NCI-H1436 (cell line): ENCODE results near the gene KDM2A.
A peak's percentile ranks its signal among the peaks of the same experiment; 100 is the strongest.

Experiments used
- DNase-seq: peaks from one replicate; lab custom pipeline; 2025; lab: John Stamatoyannopoulos, UW

Gene KDM2A

DNA sequence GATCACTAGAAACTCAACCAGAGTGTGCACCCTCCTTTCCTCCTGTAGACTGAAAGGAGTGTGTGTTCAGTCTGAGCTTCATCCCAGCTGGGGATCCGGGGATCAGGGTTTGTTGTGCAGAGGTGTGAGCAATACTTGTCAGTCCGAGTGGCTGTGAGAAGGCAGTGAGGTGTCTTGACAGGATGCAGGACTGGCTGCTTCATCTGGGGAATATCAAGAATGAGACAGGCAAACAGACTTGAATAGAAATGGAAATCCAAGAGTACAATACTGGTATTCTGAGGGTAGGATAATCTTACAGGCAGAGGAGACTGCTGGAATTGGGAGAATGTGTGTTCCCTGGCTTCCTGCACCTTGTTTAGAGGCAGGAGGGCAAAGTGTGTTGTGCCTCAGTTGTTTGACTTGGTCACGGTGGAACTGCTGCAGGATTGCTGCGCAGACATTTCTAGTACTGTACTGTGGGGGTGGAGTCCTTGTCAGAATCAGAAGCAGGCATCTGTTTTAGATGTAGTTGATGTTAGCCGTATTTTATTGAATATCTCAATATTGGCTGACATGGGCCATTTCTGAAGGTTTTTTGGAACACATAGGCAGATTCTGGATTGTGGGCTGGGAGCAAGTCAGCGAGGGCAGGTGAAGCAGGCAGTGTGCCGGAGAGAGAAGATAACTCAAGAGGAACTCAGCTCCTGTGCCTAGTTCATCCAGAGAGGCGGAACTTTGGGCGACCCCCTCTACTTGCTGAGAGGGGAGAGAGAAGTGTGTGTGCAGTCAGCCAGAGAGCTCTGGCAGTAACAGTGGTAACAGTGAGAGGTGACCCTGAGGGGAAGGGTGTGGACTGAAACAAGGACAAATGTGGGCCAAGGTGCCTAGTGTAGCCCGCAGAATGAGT, 120.1 kb downstream of the KDM2A start:
- DNase-seq = no peak

DNA sequence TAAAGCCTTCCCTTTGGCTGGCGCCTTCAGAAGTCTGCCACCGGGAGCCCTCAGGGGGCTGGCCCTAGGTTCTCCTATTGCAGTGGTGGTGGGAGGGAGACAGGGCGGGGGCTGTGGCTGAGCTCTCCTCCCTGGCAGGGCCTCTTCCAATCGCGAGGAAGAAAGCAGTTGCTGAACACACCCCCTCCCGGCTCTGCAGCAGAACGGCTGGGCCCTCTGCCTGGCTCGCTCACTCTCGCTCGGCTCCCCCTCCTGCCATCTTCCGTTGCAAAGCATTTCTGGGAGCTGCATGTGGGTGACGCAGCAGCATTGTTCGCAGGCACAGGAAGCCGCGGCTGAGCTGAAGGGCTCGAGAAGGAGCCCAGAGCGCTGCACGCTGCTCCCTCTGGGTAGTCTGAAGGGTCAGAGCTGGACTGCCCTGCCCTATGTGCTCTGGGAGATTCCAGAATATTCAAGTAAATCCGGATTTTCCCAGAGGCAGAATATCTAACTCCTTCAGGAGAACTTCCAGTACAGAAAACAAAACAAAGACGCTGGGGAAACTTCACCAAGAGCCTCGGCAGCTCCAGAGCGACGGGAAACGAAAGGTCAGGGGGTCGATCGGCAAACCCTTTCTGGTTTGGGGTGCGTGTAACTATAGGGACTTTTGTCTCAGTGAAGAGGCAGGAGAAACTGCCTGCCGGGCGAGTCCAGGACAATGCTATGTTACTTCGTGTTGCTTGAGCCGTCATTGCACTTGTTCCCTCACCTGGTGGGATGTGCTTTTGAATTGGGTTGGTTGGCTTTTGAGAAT, 120.9 kb downstream of the KDM2A start:
- peak; percentile 97 for DNase-seq

DNA sequence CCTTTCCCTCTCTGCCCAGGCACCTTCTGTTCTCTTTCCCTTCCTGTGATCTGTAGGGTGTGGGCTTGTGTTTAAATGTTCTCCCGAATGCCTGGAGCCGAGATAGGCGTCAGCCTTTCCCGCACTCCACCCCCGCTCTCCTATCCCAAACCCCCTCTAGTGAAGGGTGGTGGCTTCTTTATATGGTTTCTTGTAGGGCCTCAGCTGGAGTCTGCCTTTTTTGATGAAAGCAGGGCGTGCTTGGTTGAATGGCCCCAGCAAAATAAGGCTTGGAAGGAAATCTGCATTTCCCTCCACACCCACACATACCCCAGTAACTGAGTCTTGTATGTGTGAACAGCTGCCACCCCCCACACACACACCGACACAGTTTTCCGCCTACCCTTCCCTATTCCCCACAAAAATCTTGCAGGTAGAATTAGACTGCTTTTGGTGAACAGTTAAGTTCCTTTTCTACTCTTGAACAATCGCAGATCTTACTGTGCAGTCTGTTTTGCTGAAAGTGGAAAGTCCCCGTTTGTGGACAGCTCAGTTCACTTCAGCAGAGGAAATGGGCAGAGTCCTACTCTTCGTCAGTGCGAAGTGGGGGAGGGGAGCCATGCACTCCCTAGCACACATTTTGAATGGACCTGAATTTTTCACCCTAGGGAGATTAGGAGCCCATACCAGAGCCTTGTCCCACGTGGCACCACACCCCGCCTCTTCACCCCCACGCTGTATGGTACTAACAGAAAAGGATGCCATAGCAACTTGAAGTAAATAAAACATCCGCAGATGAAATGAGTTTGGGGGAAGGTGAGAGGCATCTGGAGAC, 121.7 kb downstream of the KDM2A start:
- peak; percentile 48 for DNase-seq

DNA sequence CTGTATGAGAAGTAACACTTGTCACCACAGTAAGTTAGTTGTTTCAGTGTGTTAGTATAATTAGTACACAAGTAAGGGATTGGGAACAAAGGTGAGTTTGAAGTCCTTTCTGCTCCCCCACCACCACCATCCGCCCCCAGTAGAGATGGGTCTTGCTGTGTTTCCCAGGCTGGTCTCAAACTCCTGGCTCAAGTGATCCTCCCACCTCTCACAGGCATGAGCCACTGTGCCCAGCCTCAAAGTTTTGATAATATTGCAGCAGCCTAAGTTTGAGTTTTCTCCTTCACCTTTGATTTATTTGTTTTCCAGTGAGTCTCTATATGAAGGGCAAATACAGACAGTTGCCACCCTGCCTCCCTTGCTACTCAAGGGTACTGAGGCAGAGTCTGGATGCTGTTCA, 123.5 kb downstream of the KDM2A start:
- no peak for DNase-seq

DNA sequence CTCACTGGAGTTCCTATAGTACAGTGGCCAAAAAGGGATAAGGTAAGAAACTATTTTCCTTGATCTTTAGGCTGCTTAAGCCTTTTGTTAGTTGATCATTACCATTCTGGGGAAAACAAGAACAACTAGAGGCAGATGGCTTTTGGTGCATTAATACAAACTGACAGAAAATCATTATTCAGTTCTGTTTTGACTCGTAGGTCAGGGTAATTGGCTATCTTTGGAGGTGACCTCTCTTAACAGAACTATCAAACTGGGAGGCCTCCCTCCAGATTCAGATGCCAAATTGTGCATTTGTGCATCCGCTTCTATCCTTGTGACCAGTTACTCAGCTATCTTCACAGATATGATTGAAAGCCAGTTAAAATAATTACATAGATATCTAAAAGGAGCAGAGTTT, 124.0 kb downstream of the KDM2A start:
- DNase-seq = no peak

DNA sequence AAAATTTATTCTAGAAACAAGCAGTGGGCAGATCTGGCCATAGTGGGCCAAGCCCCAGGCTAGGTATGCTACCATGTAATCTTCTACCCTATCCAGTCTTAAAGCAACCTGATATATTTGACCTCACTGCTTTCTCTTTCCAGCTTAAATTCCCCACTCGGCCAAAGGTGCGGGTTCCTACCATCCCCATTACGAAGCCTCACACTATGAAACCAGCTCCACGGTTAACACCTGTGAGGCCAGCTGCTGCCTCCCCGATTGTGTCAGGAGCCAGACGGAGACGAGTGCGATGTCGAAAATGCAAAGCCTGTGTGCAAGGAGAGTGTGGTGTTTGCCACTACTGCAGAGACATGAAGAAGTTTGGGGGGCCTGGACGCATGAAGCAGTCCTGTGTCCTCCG, 126.0 kb downstream of the KDM2A start:
- no peak for DNase-seq

DNA sequence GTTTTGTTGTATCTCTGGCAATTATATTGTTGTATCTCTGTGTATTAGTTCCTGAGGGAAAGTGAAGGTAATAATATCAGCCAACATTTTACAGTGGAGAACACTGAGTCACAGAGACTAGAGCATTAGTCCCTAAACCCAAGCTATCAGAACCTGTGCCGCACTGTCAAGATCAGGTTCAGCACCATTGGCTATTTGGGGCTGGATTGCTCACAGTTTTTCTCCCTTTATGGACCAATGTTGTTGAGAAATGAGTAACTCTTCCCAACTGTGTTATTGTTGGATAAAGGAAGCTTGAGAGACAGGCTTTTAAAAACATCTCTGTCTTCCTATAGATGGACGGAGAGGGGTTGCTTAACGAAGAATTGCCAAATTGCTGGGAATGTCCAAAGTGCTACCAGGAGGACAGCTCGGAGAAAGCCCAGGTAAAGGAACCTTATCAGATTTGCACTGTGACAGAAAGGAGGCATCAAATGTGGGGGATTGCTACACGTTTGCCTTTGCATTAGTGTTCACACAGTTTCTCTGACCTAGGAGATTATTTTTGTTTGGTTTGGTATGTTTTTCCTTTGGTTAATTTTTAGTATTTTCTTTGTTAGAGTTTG, 129.0 kb downstream of the KDM2A start:
- no peak for DNase-seq

DNA sequence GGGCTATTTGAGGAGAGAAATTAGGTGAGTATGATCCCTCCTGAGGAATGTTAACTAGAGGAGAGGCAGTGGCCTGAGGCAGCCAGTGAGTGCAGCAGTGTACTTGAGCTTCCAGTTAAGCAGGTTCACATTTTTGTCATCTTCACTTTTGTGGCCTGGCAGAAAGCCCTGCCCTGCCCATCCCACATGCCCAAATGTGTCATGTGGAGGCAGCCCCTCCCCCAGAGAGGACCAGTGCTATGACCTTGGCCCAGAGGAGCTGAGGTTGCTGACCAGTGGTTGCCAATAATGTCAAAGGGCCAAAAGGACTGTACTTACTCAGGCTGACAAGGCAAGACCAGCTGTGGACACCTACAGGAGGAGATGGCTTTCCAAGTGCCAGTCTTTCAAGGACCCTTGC, 129.6 kb downstream of the KDM2A start:
- no peak for DNase-seq

DNA sequence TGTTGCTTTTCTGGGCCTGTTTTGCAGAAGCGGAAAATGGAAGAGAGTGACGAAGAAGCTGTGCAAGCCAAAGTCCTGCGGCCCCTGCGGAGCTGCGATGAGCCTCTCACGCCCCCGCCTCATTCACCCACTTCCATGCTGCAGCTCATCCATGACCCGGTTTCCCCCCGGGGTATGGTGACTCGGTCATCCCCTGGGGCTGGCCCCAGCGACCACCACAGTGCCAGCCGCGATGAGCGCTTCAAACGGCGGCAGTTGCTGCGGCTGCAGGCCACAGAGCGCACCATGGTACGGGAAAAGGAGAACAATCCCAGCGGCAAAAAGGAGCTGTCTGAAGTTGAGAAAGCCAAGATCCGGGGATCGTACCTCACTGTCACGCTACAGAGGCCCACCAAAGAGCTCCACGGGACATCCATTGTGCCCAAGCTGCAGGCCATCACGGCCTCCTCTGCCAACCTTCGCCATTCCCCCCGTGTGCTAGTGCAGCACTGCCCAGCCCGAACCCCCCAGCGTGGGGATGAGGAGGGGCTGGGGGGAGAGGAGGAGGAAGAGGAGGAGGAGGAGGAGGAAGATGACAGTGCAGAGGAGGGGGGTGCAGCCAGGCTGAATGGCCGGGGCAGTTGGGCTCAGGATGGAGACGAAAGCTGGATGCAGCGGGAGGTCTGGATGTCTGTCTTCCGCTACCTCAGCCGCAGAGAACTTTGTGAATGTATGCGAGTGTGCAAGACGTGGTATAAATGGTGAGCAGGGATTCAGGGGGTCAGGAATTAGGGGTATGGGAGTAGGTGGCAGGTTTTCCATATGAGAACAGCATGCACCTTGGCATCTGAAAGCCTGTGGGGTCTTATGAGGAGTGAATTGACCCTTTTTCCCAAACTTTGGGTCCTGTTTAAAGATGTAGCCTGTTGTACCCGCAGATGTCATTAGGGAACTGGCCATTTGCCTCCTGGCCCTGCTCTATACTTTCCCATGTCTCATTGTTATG, 131.3 kb downstream of the KDM2A start:
- DNase-seq = no peak

DNA sequence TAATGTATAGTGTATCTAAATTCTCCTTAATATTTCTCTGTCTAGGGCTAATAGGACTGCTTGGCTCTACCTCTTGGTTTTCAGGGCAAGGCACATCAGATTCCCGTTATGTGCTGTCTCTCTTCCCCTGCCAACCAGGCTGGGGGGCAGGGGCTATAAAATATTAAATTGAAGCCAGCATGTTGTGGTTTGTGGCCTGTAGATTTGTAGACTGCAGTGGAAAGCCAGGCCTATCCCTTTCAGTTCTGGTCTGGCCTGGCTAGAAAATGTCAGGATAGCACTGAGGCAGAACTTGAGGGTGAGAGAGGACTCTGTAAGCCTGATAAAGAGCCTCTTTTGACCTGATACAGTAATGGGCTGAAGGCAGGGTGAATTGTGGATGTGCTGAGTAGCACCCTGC, 132.8 kb downstream of the KDM2A start:
- no peak for DNase-seq

DNA sequence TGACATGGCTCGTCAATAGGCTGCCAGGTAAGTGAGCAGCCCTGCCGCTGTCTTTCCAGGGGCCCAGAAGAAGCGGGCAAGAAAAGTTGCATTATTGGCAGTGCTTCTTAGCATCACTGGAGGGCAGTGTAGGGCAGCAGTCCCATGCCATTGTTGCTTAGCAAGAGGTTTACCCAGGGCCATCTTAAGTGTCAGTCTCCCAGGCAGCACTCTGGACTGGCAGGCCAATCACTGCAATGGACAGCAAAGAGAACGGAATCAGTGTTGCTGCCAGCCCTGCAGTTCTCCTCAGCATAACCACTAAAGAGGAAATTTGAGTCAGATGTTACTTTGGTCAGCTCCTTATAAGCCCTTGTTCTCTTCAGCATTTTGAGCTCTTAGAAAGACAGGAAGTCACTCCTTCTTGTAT, 133.8 kb downstream of the KDM2A start:
- DNase-seq = no peak

DNA sequence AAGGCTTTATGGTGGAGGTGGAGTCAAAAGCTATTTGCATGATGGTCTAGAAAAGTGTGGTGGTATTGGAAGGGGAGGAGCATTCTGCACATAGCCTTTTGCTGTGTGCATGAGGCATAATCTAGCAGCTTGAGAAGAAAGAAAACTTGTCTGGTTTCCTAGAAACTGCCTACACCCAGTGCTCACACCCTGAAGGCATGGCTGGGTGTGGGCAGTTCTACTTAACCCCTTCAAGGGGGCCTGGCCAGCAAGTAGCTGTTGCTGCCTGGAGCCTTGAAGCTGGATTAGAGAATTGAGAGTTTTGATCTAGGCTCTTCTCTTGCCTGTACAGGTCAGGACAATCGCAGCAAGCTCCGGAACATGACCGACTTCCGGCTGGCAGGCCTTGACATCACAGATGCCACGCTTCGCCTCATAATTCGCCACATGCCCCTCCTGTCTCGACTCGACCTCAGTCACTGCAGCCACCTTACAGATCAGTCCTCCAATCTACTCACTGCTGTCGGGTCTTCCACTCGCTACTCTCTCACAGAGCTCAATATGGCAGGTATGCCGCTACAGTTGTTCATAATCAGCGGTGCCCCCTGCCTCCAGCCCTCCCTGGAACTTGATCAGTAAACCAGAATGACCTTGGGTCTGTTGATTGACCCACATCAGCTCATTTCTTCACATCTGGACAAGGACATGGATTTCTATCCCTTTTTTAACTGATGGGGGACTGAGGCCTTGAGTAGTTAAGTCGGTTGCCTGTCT, 135.0 kb downstream of the KDM2A start:
- DNase-seq = no peak

DNA sequence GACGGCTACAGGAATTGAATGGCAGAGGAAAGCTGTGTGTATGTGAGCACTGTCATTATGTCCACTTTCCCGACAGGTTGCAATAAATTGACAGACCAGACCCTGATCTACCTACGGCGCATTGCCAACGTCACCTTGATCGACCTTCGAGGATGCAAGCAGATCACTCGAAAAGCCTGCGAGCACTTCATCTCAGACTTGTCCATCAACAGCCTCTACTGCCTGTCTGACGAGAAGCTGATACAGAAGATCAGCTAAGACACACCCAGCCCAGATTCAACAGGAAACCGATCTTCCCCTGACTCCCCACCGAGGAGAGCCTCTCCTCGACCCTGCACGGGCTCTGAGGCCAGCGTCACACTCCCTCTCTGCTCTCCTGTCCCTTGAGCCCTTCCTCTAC, 135.7 kb downstream of the KDM2A start:
- DNase-seq = no peak

DNA sequence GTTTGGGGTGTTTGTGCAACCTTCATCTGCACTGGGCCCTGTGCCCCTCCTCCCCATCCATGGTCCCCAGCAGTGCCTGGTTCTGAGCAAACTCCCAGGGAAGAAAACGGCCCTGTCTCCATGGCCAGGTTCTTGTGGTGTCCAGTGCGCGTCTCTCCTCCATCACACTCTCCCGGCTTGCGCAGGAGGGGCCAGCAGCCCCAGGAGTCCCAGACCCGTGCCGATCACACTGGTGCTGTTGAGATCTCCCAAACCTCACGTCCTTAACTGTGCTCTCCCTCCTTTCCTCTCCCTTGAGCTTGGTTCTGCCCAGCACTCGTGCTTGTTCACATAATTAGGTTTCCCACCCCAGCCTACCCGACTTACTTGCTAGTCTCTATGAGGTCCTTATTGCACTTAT, 136.3 kb downstream of the KDM2A start:
- no peak for DNase-seq

DNA sequence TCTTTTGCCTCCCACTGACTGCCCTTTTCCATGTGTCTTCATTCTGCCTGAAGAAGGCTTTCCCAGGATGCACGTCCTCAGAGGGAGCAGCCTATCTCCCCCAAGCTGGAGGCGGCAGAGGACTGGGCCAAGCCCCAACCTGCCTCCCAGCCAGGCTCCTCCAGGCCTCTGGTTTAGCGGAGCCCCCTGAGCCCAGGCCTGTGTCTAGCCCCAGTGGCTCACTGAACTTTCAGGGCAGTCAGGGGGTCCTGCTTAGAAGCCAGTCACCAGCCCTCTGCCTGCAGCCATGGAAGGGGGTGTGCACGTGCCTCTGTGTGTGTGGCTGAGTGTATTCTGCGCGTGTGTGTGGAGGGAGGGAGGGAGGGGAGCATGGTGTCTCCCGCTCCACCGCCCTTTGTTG, 136.8 kb downstream of the KDM2A start:
- DNase-seq = no peak

DNA sequence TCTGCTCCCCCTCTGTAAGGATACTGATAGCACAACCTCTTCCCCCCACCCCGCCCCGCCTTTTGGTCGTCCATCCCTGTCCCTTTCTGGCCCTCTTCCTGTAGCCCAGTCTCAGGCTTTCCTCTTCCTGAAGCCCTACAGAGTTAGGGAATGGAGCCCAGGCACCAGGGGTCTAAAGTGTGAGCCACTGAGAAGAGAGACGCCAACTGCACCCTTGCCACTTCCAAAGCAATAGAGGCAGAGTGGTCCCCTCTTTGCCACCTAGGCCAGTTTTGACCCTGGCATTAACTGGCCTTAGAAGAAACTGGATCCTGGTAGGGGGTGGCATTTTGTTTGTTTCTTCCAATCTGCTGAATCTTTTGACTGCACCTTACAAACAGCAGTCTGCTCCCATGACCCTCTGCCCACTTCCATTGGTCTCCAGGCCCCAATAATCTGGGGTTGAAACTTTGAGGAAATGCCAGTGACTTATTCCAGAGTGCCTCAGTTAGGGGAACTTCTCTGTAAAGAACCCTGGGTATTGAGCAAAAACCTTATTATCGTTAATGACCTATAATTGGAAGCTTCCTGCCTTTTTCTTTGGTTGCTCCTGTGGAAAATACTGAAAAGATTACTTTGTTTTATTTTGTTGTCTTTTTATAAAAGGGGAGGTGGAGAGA, 137.5 kb downstream of the KDM2A start:
- no peak for DNase-seq

DNA sequence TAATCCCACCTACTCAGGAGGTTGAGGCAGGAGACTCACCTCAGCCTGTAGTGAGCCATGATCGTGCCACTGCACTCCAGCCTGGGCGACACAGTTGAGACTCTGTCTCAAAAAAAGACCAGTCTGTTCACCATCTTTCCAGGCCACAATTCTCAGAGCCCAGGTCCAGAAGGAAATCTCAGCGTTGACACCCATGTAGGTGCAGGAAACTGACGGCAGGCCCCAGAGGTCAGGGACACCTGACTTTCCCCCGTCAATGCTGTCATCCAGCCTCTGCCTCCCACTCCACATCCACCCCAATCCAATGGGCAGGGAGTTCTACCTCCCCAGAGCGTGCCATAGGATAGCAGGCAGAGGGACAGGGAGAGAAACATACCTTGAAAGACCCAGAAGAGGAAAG, 141.3 kb downstream of the KDM2A start:
- DNase-seq = no peak

DNA sequence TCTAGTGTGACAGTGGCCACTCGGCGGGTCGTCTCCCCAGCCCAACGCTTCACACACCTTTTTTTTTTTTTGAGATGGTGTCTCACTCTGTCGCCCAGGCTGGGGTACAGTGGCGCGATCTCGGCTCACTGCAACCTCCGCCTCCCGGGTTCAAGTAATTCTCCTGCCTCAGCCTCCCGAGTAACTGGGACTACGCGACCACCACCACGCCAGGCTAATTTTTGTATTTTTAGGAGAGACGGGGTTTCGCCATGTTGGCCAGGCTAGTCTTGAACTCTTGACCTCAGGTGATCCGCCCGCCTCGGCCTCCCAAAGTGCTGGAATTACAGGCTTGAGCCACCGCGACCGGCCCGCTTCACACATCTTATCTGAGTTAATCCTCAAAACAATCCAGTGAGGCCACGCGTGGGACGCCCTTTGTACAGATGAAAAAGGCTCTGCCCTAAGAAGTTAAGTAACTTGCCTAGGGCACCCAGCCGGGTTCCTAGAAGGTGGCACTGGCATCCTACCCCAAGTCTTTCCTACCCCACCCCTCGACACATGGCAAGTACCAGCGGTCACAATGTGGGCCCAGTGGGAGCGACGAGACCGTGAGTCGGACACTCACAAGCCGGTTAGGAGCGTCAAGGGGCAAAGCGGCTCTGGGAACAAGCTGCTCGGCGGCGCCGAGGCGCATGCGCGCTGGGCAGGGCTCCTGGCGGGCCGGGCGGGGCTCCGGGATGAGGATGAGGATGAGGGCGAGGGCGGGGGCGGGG, 142.0 kb downstream of the KDM2A start:
- peak; percentile 53 for DNase-seq

DNA sequence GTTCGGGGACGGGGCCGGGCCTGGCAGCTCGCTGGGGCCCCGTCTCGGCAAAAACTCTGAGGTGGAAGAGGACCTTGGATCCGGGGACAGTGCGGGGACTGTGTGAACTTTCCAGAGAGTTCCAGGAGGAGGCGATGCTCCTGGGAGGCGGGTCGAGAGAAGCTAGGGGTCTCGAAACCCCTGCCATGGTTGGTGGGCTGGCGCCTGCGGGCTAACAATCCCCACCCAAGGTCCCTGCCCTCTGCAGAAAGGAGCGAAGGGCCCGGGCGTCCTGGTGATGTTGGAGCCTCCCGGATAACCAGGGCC, 142.5 kb downstream of the KDM2A start:
- no peak for DNase-seq
